GM19455 (cell line): Measurements from ENCODE around the gene CNGB1.
"Not testable (repeated sequence)": the region's sequence is repeated elsewhere in the genome, so short reads cannot be mapped to it uniquely, and the experiment has no call there.

Experiments used
- ATAC-seq: cut with Tn5 transposase; IDR thresholded peaks from one replicate; pipeline ENCODE4 v1.9.1; 2021; ENCODE audit not compliant: unreplicated experiment

Gene CNGB1

DNA sequence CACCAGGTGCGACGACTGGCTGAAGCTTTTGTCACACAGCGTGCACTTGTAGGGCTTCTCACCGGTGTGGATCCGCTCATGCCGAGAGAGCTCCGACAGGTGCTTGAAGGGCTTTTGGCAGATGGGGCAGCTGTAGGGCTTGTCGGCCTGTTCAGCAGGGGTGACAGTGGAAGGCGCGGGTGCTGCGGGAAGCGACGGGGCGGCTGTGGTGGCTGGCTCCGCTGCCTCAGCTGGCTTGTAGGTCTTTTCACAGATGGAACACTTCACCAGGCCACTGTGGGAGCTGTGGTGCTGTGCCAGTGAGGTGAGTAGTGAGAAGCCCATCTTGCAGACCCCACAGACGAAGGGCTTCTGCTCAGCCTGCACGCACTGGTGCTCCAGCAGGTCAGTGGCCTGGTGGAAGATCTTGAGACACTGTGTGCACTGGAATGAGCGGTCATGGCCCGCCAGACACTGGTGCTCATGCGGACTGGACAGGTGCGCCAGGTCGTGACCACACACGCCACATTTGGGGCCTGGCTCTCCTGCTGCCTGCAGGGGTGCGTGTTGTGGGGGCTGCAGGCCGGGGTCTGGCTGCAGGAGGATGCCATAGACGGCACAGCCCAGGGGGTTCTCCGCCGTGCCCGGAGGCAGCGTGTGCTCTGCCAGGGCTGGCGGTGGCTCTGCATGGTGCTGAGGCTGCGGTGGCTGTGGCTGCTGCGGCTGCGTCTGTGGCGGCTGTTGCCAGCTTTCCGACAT, 26.8 kb upstream of the CNGB1 start:
- ATAC-seq: no peak

DNA sequence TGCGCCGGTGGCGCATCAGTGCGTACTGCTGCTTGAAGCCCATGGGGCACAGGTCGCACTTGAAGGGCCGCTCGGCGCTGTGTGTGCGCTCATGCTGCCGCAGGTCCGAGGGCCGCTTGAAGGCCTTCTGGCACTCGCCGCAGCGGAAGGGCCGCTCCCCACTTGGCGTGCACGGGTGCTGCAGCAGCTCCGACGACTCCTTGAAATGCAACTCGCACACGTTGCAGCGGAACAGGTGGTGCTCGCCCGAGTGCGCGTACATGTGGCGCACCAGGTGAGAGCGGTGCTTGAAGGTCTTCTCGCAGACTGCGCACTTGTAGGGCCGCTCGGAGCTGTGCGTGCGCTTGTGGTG, 26.2 kb upstream of the CNGB1 start:
- ATAC-seq: no peak

DNA sequence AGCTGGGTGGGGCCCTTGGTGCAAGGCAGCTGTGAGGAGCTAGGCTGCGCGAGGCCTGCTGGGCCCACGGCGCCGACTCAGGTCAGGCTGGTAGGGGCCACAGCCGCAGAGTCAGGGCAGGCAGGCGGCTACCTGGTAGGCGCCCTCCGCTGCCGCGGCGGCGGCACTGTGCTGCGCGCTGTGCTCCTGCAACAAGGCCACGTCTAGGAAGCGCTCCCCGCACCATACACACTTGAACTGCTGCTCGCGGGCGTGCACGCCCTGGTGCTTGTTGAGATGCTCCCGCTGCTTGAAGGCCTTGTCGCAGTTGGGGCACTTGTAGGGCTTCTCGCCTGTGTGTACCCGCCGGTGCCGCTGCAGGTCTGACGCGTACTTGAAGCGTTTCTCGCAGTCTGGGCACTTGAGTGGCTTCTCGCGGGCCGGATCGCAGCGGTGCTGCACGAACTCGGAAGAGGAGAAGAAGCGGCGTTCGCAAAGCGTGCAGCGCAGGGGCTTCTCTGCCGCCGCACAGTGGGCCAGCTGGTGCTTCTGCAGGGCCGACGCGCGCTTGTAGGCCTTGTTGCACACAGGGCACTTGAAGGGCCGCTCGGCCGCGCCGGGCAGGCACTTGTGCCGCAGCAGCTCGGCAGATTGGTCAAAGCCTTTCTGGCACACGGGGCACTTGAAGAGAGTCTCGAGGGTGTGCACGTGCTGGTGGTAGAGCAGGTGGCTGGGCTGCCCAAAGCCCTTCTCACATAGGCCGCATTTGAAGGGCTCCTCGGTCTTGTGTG, 25.7 kb upstream of the CNGB1 start:
- no peak for ATAC-seq

DNA sequence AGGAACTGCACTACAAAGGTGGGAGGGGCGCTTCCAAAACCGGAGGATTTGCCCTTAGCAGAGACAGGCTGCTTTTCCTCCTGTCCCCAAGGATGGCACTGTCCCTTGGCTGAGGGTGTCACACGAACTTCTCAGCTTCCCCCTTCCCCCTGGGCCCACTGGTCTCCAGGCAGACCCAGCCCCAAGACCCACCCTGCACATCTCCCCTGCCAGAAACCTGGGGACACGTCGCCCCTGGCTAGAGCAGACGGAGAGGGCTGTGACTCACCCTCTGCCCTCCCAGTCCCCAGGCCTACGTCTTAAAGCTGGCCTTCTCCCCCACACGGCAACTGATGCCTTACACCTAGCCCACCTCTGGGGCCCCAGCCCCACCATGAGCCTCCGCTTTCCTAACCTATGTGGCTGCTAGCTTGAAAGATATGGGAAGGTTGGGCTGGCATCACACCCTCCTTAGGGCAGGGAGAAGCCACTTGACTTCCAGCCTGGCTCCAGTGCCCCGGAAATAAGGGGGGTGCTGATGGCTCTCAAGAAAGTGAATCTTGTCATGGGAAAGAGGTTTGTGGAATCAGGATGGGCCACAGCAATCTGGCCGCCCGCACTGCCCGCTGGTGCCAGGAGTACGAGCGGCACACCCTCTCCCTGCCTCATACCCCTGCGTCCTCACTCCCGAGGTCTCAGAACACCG, 24.9 kb upstream of the CNGB1 start:
- no peak for ATAC-seq

DNA sequence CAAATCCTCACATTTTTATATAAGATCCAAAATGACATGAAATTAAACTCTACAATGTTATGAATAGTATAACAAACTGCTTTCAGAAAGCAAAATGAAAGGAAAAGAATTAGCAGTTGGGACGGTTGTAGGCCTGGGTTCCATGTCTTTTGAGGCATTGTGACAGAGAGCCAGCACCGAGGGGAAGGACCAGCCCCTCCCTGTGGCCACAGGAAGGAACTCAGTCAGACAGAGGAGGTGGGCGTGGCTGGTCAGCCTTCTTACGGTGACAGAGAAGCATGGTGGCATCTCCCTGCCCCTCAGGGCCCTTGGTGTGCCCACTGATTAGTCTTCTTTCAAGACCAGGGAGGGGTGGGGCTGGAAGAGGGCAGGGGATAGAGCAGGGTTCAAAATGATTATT, 23.9 kb upstream of the CNGB1 start:
- no peak for ATAC-seq

DNA sequence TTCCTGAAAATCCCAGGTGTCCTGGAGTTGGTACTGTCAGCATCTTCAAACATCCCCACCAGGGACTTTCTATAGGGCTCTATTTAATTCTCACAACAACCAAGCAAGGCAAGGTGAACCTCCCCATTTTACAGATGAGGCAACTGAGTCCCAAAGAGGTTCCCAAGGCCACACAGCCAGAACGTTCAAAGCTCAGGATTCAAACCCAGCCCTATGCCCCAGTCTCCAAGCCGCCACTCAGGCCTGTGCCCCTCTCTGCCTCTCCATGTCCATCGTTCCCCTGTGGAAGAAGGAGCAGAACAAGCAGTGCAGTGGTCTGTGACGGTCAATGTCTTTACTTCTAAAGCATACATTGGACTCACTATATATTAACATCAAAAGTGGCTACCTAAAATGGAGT, 23.4 kb upstream of the CNGB1 start:
- ATAC-seq: no peak

DNA sequence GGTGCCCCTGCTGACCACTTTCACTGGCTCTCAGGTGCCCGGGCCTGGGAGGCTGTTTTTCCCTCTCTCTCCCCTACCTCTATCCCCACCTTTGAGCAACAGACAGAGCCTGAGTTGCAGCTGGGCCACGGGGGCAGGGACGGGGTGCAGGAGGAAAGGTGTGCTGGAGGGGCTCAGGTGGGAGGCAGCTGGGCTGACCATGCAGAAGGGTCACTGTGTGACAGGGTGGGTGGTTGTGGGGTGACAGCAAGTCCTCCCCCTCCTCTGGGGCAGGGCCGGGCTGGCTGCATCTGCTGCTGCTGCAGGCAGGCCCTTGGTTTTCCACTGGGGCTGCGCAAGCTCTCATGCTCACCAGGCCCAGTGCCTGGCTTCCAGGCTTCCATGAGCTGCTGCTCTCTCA, 23.0 kb upstream of the CNGB1 start:
- no peak for ATAC-seq

DNA sequence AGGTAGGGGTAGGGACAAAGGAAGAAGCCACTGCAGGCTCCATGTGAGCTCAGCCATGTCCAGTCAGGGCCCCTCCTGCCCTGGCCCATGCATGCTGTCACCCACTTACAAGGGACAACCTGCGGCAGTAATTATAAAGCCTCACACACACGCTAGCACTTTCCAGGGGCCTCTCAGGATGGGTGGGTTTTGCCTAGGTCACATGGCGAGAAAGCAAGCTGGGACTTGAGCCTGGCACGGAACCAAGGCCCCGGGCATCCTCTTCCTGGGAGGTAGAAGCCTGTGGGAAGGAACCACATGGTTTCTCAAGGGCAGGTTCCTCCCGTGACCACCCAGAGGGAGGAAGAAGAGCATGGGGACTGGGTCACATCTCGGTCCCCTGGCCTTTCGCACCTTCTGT, 22.5 kb upstream of the CNGB1 start:
- ATAC-seq: no peak

DNA sequence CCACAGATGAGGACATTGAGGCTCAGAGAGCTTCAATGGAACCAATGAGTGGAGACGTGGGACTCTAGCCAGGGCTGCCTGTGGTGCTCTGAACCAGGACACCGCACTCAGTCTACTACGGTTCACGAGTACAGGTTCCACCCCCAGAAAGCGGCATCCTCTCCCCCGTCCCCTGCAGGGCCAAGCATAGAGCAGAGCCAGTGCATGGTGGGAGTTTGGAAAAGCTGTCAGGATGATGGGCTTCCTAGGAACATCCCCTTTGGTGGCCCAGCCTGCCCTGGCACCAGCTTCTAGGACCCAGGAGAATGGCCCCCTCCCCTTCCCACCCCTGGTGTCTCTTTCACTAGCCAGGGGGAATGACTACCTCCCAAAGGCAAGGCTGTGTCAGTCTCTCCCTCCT, 21.2 kb upstream of the CNGB1 start:
- ATAC-seq: no peak

DNA sequence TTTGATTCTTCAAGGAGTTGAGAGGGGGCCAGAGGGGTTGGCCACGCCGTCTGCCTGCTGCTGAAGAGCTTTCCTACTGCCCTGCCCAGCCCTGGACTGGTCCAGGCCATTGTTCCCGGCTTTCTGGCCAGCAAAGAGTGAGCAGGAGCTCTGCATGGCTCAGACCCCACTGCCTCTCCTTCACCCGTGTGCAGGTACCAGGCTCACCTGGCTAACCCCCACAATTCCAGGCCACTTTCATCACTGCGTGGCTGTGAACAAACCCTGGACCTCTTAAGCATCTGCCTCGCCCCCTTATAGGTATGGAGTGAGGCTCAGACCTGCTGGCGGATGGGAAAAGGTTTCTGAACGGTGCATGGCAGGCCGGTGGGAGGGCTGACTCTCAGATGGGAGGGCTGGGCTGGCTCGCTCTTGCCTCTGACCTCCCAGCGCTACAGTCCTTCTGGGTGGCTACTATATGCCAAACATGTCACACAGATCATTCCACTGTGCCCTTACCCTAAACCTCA, 20.7 kb upstream of the CNGB1 start:
- ATAC-seq: no peak

DNA sequence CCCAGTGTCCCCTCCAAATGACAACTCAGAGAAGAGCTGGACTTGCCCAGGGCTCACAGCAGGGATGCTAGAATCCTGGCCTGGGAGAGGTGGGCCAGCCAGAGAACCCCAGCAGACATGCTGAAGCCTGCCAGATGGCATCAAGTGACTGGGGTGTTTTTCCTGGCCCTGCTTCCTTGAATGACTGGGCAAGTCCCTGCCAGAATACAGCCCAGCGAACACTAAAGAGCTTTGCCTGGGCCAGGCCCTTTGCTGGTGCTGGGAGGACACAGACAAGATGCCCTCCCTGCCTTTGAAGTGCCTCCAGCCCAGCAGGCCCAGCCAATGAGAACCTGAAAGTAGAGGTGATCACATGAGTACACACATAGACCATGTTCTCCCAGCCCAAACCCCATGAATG, 18.0 kb upstream of the CNGB1 start:
- ATAC-seq: no peak

DNA sequence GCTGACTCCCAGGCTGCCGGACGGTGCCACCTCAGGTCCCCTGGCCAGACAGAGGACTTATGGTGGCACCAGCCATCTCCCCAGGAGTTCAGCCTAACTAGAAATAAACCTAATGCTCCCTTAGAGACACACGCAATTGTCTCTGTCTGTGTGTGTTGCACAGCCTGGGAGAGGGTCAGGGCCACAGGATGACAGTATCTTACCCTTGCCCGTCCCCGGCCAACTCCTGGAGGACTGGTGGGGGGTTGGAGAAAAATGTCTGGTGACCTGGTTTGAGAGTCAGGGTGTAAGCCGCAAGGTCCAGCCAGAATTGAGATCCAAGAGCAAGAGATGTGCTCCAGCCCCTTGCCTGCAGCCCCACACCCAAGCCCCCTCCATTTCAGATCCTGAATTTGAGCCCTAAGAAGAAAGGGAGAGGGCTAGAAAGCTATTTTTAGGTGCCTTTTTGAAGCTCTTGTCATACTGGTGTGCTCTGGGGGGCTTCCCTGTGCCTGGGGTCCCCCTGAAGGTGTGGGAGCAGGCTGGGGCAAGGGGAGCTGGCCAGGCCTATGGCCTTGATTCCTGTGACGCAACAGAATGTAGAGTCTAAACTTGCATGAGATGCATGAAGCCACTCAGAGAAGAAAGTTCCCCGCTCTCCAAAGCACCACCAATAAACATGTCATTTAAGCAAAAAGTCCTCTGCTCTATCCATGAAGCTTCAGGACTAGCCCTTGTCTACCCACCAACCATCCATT, 16.7 kb upstream of the CNGB1 start:
- ATAC-seq: no peak

DNA sequence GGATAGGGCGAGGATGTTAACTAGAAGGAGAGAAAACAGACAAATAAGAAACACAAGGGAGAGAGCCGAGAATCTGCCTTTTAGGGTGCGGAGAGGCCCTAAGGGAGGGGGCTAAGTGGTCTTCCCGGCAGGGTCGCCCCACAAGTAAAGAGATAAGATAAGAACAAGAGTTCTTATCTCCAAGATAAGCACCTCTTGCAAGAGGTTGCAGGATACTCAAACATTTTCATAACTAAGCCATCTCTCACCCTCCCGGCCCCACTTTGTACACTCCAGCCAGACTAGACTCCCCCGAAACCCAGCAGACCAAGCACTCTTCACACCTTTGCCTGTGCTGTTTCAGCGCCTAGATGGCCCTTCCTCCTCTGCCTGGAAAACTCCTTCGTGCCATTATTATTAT, 15.3 kb upstream of the CNGB1 start:
- ATAC-seq: no peak

DNA sequence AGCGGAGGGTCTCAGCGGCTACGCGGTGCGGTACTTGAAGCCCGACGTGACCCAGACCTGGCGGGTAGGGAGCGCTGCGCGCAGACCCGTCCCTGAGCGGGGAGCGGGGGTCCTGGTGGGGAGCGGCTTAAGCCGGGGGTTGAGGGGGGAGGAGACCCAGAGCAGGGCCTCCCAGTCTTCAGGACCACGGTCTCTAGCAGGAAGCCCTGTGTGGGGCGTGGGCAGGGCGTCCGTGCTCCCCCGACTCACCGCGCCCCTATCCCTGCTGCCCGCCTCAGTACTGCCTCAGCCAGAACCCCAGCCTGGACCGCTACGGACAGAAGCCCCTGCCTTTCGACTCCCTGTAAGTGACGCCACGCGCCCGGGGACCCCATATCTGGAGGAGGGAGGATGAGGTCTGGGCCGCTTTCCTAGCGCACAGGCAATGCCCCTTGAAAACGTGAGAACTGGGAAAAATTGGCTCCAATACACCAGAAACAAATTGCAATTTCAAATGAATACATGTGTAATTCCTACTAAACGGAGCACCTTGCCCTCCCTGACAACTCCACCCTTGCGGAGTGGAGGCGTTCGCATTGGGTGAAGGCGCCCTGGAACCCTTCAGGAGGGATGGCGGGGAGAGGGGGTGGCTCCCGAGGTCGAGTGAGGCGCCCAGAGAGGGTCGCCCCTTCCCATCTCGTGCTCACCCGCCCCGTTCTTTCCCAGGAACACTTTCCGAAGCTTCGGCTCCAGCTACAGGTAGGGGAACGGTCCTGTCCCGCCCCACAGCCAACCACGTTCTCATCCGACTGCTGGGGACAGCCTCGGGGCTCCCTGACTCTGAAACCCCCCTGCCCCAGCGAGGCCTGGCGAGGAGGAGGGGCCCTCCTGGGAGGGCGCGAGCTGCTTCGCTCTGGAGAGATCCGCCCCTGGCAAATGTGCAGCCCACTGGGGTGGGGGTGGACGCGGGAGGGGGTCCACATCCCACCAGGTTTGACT, 14.6 kb upstream of the CNGB1 start:
- ATAC-seq: no peak

DNA sequence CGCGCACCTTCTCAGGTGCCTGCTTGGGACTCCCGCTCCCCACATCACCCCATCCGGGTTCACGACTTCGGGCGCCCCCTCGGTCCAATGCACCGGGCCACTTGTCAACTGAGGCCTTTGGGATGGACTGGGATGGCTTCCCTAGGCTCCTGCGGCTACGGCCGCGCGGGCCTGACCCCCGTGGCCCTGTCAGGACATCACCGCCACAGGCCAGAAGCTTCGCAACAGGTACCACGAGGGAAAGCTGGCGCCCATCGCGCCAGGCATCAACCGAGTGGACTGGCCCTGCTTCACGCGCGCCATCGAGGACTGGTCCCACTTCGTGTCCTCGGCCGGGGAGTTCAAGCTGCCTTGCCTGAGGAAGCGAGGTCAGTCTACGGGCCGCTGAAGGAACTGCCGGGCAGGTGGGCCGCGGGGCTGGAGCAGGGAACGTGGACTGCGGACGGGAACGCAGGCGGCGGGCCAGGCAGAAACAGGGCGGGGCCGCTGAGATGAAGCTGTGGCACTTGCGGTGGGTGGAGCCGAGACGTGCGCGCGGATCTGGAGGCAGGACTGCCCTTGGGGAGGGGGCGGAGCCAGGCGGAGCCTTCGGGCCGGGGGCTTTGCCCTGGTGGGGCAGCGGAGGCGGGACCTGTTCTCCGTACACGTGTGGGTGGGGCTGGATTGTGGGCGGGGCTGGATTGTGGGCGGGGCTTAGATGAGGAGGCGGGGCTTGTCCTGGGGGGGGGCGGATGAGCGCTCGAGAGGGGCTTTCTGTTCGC, 13.7 kb upstream of the CNGB1 start:
- peak; percentile 53 for ATAC-seq

DNA sequence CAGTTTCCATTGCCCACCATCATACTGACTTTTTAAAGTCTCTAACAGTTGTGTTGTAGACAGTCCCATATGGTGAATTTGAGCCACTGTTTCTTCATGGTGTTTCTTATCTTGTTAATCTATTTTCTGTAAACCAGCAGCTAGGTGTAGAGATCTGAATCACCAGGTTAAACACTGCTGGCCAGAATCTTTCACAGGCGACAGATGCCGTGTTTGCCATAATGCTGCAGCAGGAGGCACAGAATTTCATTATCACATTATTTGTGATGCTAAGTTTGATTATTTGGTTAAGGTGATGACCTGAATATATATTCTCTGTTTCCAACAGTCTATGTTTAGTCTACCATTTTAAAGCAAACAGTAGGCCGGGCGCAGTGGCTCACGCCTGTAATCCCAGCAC, 11.5 kb upstream of the CNGB1 start:
- ATAC-seq: no peak

DNA sequence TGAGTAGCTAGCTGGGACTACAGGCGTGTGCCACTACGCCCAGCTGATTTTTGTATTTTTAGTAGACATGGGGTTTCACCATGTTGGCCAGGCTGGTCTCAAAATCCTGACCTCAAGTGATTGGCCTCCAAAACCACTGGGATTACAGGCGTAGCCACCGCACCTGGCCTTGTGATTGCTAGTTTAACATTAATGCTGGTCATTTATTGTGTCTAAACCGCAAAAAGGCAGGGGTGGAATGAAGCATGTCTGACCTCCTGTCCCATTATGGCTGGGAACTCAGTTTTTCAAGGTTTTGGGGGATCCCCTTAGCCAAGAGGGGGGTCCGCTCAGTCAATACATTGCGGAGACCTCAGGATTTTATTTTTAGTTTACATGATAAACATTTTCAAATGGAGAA, 10.7 kb upstream of the CNGB1 start:
- no peak for ATAC-seq

DNA sequence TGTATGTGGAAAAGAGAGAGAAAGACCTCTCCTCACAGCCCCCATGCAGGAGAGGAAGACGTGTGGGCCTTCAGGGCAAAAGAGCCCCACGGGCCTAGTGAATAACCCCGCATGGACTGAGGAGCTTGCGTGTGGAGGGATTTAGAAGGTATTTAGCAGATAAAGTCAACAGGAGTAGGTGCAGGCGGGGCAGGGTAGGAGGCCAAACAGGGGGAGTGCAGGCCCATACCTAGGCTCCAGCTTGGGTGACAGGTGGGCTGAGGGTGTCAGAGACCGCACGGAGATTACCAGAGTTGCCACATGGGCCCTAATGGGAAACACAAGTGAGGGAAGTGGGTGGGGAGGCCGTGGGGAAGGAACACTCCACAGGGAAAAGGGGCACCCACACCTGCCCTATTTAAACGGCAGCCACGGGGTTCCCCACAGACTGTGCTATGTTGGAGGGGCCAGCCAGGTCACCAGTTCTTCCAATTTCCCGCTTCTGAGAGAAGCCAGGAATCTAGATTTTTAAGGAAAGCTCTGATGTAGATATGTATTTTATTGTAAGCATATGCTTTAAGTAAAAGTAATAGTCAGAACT, 8.2 kb upstream of the CNGB1 start:
- no peak for ATAC-seq

DNA sequence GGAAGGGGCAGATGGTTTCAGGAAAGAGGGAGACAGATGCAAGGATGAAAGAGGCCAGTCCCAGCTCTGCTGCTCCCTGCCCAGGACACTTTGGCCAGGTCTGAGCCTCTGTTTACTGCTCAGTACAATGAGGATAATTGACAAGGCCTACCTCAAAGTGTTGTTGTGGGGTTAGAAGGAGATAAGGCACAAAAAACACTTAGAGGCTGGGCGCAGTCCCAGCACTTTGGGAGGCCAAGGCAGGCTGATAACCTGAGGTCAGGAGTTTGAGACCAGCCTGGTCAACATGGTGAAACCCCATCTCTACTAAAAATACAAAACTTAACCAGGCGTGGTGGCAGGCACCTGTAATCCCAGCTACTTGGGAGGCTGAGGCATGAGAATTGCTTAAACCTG, 7.1 kb upstream of the CNGB1 start:
- ATAC-seq: not testable (repeated sequence)
